ENCODE measurements around the gene DUSP19.

Gene DUSP19

GRCh38 chr2:183124957-183125255, 46.4 kb downstream of the DUSP19 start:
- Histone ChIP-seq H3K4me3 (ENCODE audit: low read length) (peak overlapping the region; percentile 94), H4K20me1 (ENCODE audit: control insufficient read depth, insufficient read depth, low read depth, low read length) (peaks cover 5% of the 10 kb centered on the region; the same call in 1 of the 2 replicates), H3K27me3 (ENCODE audit: control insufficient read depth, low read length) (no peaks in the 10 kb centered on the region; the same call in 1 of the 2 replicates), H3F3A (ENCODE audit: control insufficient read depth, insufficient read depth) (peaks cover 4% of the 10 kb centered on the region; the same call in 1 of the 2 replicates), H3K9me3 (ENCODE audit: control insufficient read depth, insufficient read depth, low read length) (no peaks in the 10 kb centered on the region), H3K27ac (ENCODE audit: low read depth, low read length) (peak overlapping the region; percentile 73), H3K9me2 (replicated peaks; ENCODE audit: control insufficient read depth, low read length) (no peaks in the 10 kb centered on the region), H3K4me1 (ENCODE audit: control insufficient read depth, low read length) (peaks cover 29% of the 10 kb centered on the region), H3K36me3 (ENCODE audit: control insufficient read depth, low read length) (peaks cover 48% of the 10 kb centered on the region), H3K79me2 (ENCODE audit: control insufficient read depth, low read length) (peaks cover 57% of the 10 kb centered on the region), H3K4me2 (ENCODE audit: low read length) (peak overlapping the region; percentile 94)
- TF ChIP-seq CTCF (IDR thresholded peaks at IDR 0.05; ENCODE audit: low read depth, low read length, poor library complexity, severe bottlenecking), result no peak
- no peak for TF ChIP-seq EZH2phosphoT487 (IDR thresholded peaks at IDR 0.05; ENCODE audit: borderline replicate concordance, low read length)

GRCh38 chr2:183125659-183126341, 47.3 kb downstream of the DUSP19 start:
- Histone ChIP-seq H3K27ac (ENCODE audit: low read depth, low read length) (no peak overlapping the region), H4K20me1 (ENCODE audit: control insufficient read depth, insufficient read depth, low read depth, low read length) (peaks cover 5% of the 10 kb centered on the region; the same call in 1 of the 2 replicates), H3K27me3 (ENCODE audit: control insufficient read depth, low read length) (no peaks in the 10 kb centered on the region; the same call in 1 of the 2 replicates), H3K4me2 (ENCODE audit: low read length) (peak overlapping the region; percentile 94), H3K36me3 (ENCODE audit: control insufficient read depth, low read length) (peaks cover 57% of the 10 kb centered on the region), H3K4me1 (ENCODE audit: control insufficient read depth, low read length) (peaks cover 29% of the 10 kb centered on the region), H3K4me3 (ENCODE audit: low read length) (peak overlapping the region; percentile 94), H3F3A (ENCODE audit: control insufficient read depth, insufficient read depth) (peaks cover 4% of the 10 kb centered on the region; the same call in 1 of the 2 replicates), H3K79me2 (ENCODE audit: control insufficient read depth, low read length) (peaks cover 66% of the 10 kb centered on the region), H3K9me2 (replicated peaks; ENCODE audit: control insufficient read depth, low read length) (no peaks in the 10 kb centered on the region), H3K9me3 (ENCODE audit: control insufficient read depth, insufficient read depth, low read length) (no peaks in the 10 kb centered on the region)
- no peak for TF ChIP-seq EZH2phosphoT487 (IDR thresholded peaks at IDR 0.05; ENCODE audit: borderline replicate concordance, low read length)
- TF ChIP-seq CTCF (IDR thresholded peaks at IDR 0.05; ENCODE audit: low read depth, low read length, poor library complexity, severe bottlenecking), result no peak

GRCh38 chr2:183126635-183127034, 48.1 kb downstream of the DUSP19 start:
- peak overlapping the region; percentile 94 for H3K4me3 ChIP-seq (ENCODE audit: low read length)
- H3K79me2 ChIP-seq (ENCODE audit: control insufficient read depth, low read length), result peaks cover 74% of the 10 kb centered on the region
- peaks cover 4% of the 10 kb centered on the region; the same call in 1 of the 2 replicates for H3F3A ChIP-seq (ENCODE audit: control insufficient read depth, insufficient read depth)
- H3K27me3 ChIP-seq (ENCODE audit: control insufficient read depth, low read length), result no peaks in the 10 kb centered on the region; the same call in 1 of the 2 replicates
- peaks cover 66% of the 10 kb centered on the region for H3K36me3 ChIP-seq (ENCODE audit: control insufficient read depth, low read length)
- TF ChIP-seq CTCF (IDR thresholded peaks at IDR 0.05; ENCODE audit: low read depth, low read length, poor library complexity, severe bottlenecking) (no peak), EZH2phosphoT487 (IDR thresholded peaks at IDR 0.05; ENCODE audit: borderline replicate concordance, low read length) (no peak)
- H3K27ac ChIP-seq (ENCODE audit: low read depth, low read length), result no peak overlapping the region
- peaks cover 5% of the 10 kb centered on the region; the same call in 1 of the 2 replicates for H4K20me1 ChIP-seq (ENCODE audit: control insufficient read depth, insufficient read depth, low read depth, low read length)
- H3K4me1 ChIP-seq (ENCODE audit: control insufficient read depth, low read length), result peaks cover 29% of the 10 kb centered on the region
- peak overlapping the region; percentile 94 for H3K4me2 ChIP-seq (ENCODE audit: low read length)
- no peaks in the 10 kb centered on the region for H3K9me2 ChIP-seq (replicated peaks; ENCODE audit: control insufficient read depth, low read length)
- no peaks in the 10 kb centered on the region for H3K9me3 ChIP-seq (ENCODE audit: control insufficient read depth, insufficient read depth, low read length)

Measured in DOHH2 (cell line).